HG02623 (cell line): ENCODE results near the gene CCDC188.

Source experiments
- ATAC-seq: cut with Tn5 transposase; IDR thresholded peaks from one replicate; pipeline ENCODE4 v1.9.1; 2021; ENCODE audit warnings: moderate library complexity; ENCODE audit not compliant: unreplicated experiment

CCDC188 gene

GRCh38 chr22:20151276-20151588 is 377 bp upstream of the CCDC188 start:
- ATAC-seq: no peak

- no peak for ATAC-seq
Measured at GRCh38 chr22:20149257-20150250, 1.3 kb downstream of the CCDC188 start.

- no peak for ATAC-seq
Measured at GRCh38 chr22:20148414-20148813, 2.4 kb downstream of the CCDC188 start.

- no peak for ATAC-seq
Measured at GRCh38 chr22:20147237-20147988, 3.4 kb downstream of the CCDC188 start.

- ATAC-seq: no peak
Measured at GRCh38 chr22:20146777-20147176, 4.1 kb downstream of the CCDC188 start.

- no peak for ATAC-seq
Measured at GRCh38 chr22:20145832-20146223, 5.0 kb downstream of the CCDC188 start.

GRCh38 chr22:20145206-20145831 is 5.5 kb downstream of the CCDC188 start:
- no peak for ATAC-seq

- no peak for ATAC-seq
Measured at GRCh38 chr22:20143883-20144665, 6.8 kb downstream of the CCDC188 start.

GRCh38 chr22:20142711-20143621 is 7.9 kb downstream of the CCDC188 start:
- no peak for ATAC-seq

GRCh38 chr22:20141186-20142077 is 9.4 kb downstream of the CCDC188 start:
- no peak for ATAC-seq

GRCh38 chr22:20140521-20140964 is 10.3 kb downstream of the CCDC188 start:
- ATAC-seq: no peak

GRCh38 chr22:20140107-20140445 is 10.8 kb downstream of the CCDC188 start:
- ATAC-seq: no peak

- no peak for ATAC-seq
Measured at GRCh38 chr22:20139391-20140106, 11.3 kb downstream of the CCDC188 start.

GRCh38 chr22:20138868-20139267 is 12.0 kb downstream of the CCDC188 start:
- ATAC-seq: no peak

GRCh38 chr22:20138417-20138738 is 12.5 kb downstream of the CCDC188 start:
- no peak for ATAC-seq

GRCh38 chr22:20137671-20138416 is 13.0 kb downstream of the CCDC188 start:
- ATAC-seq: no peak

GRCh38 chr22:20137113-20137512 is 13.7 kb downstream of the CCDC188 start:
- no peak for ATAC-seq

GRCh38 chr22:20136603-20136873 is 14.3 kb downstream of the CCDC188 start:
- no peak for ATAC-seq
